ENCODE results near the gene INPP4A.

Gene INPP4A

GRCh38 chr2:98504381-98505109 is 59.9 kb downstream of the INPP4A start:
- H3K27ac Mint-ChIP-seq, result no peak overlapping the region
- H3K36me3 Mint-ChIP-seq (ENCODE audit: low read depth), result peaks cover 30% of the 10 kb centered on the region
- H3K27me3 Mint-ChIP-seq (ENCODE audit: low read depth, poor library complexity), result no peaks in the 10 kb centered on the region
- H3K4me3 Mint-ChIP-seq, result no peak overlapping the region
- no peak for DNase-seq
- peaks cover 78% of the 10 kb centered on the region for H3K4me1 Mint-ChIP-seq
- no peaks in the 10 kb centered on the region for H3K9me3 Mint-ChIP-seq
- TF ChIP-seq, protein P1, sequence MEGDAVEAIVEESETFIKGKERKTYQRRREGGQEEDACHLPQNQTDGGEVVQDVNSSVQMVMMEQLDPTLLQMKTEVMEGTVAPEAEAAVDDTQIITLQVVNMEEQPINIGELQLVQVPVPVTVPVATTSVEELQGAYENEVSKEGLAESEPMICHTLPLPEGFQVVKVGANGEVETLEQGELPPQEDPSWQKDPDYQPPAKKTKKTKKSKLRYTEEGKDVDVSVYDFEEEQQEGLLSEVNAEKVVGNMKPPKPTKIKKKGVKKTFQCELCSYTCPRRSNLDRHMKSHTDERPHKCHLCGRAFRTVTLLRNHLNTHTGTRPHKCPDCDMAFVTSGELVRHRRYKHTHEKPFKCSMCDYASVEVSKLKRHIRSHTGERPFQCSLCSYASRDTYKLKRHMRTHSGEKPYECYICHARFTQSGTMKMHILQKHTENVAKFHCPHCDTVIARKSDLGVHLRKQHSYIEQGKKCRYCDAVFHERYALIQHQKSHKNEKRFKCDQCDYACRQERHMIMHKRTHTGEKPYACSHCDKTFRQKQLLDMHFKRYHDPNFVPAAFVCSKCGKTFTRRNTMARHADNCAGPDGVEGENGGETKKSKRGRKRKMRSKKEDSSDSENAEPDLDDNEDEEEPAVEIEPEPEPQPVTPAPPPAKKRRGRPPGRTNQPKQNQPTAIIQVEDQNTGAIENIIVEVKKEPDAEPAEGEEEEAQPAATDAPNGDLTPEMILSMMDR (IDR thresholded peaks at IDR 0.05), result no peak

DNA sequence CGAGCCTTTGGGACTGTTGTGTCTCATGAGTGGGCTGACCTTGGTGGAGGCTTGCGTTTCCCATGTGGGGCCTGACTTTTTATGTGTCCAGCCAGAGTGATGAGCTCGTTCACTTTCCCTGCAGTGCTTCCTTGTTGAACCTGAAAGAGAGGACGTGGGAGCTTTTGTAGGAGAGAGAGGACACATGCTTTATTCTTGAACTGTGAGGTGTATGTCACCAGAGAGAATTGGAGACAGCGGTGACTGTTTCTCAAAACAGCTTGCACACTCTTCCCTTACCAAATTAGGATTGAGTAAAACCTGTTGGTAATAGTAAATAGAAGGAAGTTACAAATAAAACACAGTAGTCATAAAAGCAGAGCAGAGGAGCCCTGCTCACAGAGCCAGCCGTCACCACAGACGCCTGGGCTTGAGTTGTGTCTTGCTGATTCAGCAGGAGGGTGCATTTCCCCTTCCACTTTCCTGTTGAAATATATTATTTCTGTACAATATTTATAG is 60.7 kb downstream of the INPP4A start:
- Mint-ChIP-seq H3K36me3 (ENCODE audit: low read depth) (peaks cover 30% of the 10 kb centered on the region), H3K4me3 (no peak overlapping the region), H3K9me3 (no peaks in the 10 kb centered on the region), H3K4me1 (peaks cover 77% of the 10 kb centered on the region), H3K27me3 (ENCODE audit: low read depth, poor library complexity) (no peaks in the 10 kb centered on the region), H3K27ac (peak overlapping the region; percentile 64)
- TF ChIP-seq, protein P1 (IDR thresholded peaks at IDR 0.05), result no peak
- DNase-seq, result no peak

GRCh38 chr2:98505971-98506664 is 61.5 kb downstream of the INPP4A start:
- DNase-seq, result no peak
- H3K27ac Mint-ChIP-seq, result peak overlapping the region; percentile 88
- H3K9me3 Mint-ChIP-seq, result no peaks in the 10 kb centered on the region
- peaks cover 27% of the 10 kb centered on the region for H3K36me3 Mint-ChIP-seq (ENCODE audit: low read depth)
- TF ChIP-seq, protein P1 (IDR thresholded peaks at IDR 0.05), result no peak
- peaks cover 77% of the 10 kb centered on the region for H3K4me1 Mint-ChIP-seq
- no peak overlapping the region for H3K4me3 Mint-ChIP-seq
- H3K27me3 Mint-ChIP-seq (ENCODE audit: low read depth, poor library complexity), result no peaks in the 10 kb centered on the region

GRCh38 chr2:98506881-98507280 is 62.2 kb downstream of the INPP4A start:
- TF ChIP-seq, protein P1 (IDR thresholded peaks at IDR 0.05), result no peak
- no peak overlapping the region for H3K4me3 Mint-ChIP-seq
- no peak for DNase-seq
- H3K9me3 Mint-ChIP-seq, result no peaks in the 10 kb centered on the region
- H3K4me1 Mint-ChIP-seq, result peaks cover 82% of the 10 kb centered on the region
- H3K27ac Mint-ChIP-seq, result no peak overlapping the region
- peaks cover 31% of the 10 kb centered on the region for H3K36me3 Mint-ChIP-seq (ENCODE audit: low read depth)
- H3K27me3 Mint-ChIP-seq (ENCODE audit: low read depth, poor library complexity), result no peaks in the 10 kb centered on the region

DNA sequence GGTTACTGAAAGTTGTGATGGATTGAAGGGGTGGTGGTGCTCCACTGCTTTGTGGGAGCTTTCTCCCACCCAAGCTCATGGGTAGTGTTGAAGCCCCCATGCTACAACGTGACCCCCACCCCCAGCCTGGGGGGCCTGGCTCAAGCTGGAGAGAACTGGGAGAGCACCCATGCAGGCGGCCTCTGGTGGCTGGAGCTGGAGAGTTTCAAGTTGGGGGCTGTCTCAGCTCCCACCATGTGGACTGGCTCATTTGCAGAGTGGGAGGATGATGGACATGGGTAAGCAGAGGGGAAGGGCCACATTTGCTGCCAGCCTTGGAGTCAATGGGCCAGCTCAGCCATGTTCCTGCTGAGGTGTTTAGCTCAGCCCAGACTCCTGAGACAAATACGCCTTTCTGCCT is 62.8 kb downstream of the INPP4A start:
- Mint-ChIP-seq H3K36me3 (ENCODE audit: low read depth) (peaks cover 29% of the 10 kb centered on the region), H3K27me3 (ENCODE audit: low read depth, poor library complexity) (no peaks in the 10 kb centered on the region), H3K27ac (peak overlapping the region; percentile 58), H3K4me1 (peaks cover 78% of the 10 kb centered on the region), H3K9me3 (no peaks in the 10 kb centered on the region), H3K4me3 (no peak overlapping the region)
- TF ChIP-seq, protein P1 (IDR thresholded peaks at IDR 0.05), result no peak
- no peak for DNase-seq

Measured in nephron progenitor cell (in vitro differentiated cells).